Islet precursor cell (in vitro differentiated cells): Measurements from ENCODE around the gene SIGLEC14.
"Not testable (repeated sequence)": the region's sequence is repeated elsewhere in the genome, so short reads cannot be mapped to it uniquely, and the experiment has no call there.

ENCODE experiments used
- DNase-seq: peaks from one replicate; pipeline ENCODE4 v3.0.0-alpha.2; 2018

SIGLEC14 gene

GRCh38 chr19:51668216-51668615 lies 21.6 kb upstream of the SIGLEC14 start:
- DNase-seq = no peak

- DNase-seq = no peak
These were observed 18.4 kb upstream of the SIGLEC14 start for GRCh38 chr19:51664997-51665396.

GRCh38 chr19:51664131-51664530 lies 17.5 kb upstream of the SIGLEC14 start:
- no peak for DNase-seq

- no peak for DNase-seq
These were observed 17.0 kb upstream of the SIGLEC14 start for GRCh38 chr19:51663650-51664049.

GRCh38 chr19:51660975-51661600 lies 14.5 kb upstream of the SIGLEC14 start:
- DNase-seq = peak; percentile 82

- no peak for DNase-seq
These were observed 8.2 kb upstream of the SIGLEC14 start for GRCh38 chr19:51654783-51655182.

- DNase-seq = no peak
These were observed 6.5 kb upstream of the SIGLEC14 start for GRCh38 chr19:51653162-51653561.

- no peak for DNase-seq
These were observed 5.6 kb upstream of the SIGLEC14 start for GRCh38 chr19:51652266-51652665.

GRCh38 chr19:51651216-51651846 lies 4.7 kb upstream of the SIGLEC14 start:
- DNase-seq = no peak

GRCh38 chr19:51647318-51647717 lies 693 bp upstream of the SIGLEC14 start:
- DNase-seq = no peak

- no peak for DNase-seq
These were observed 1.9 kb downstream of the SIGLEC14 start for GRCh38 chr19:51644636-51645271.

GRCh38 chr19:51641648-51642047 lies 5.0 kb downstream of the SIGLEC14 start:
- DNase-seq = no peak

- no peak for DNase-seq
These were observed 6.2 kb downstream of the SIGLEC14 start for GRCh38 chr19:51640386-51640785.

- no peak for DNase-seq
These were observed 6.7 kb downstream of the SIGLEC14 start for GRCh38 chr19:51639916-51640315.

GRCh38 chr19:51637362-51637978 lies 9.2 kb downstream of the SIGLEC14 start:
- no peak for DNase-seq

- no peak for DNase-seq
These were observed 14.5 kb downstream of the SIGLEC14 start for GRCh38 chr19:51632126-51632525.

- DNase-seq = not testable (repeated sequence)
These were observed 16.3 kb downstream of the SIGLEC14 start, which contains the start of gene SIGLEC5 for GRCh38 chr19:51630315-51630714. Gene SIGLEC5, minus strand, starts transcription at chr19:51630401. Its CDS starts 66 bp downstream, at chr19:51630335.

- no peak for DNase-seq
These were observed 18.3 kb downstream of the SIGLEC14 start for GRCh38 chr19:51628153-51628939.

- DNase-seq = no peak
These were observed 19.0 kb downstream of the SIGLEC14 start for GRCh38 chr19:51627491-51628138.

- DNase-seq = no peak
These were observed 19.9 kb downstream of the SIGLEC14 start for GRCh38 chr19:51626675-51627074.

GRCh38 chr19:51621178-51621577 lies 25.4 kb downstream of the SIGLEC14 start:
- no peak for DNase-seq

GRCh38 chr19:51615991-51616390 lies 30.6 kb downstream of the SIGLEC14 start:
- DNase-seq = no peak
